ENCODE measurements around the gene TNKS2. TPM values are rescaled to one million over a fixed set of nuclear protein-coding genes. Genes with fewer than 3 reads are reported as not detected.

The TNKS2 gene
- total RNA-seq, 4 donors from 2014 or later = 42.8 to 48.4 (median 46.2) TPM

DNA sequence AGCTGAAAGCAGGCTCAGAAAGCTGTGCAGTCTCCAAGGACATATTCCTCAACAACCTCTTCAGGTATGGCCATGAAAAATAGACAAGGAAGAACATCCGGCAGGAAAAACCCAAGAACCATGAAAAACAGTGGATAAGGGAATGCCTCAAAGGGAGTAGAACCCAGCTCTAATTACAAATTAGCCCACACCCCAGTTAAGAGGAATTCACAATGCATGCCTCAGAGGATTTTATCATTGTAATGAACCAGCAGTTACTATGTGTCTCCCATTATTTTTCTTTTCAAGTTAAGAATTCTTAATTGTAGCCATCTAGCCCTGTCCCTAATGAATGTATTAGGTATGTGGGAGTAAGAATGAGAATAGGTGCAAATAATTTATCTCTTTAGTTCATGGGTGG, 19.7 kb upstream of the TNKS2 start:
- TF ChIP-seq, protein P1, sequence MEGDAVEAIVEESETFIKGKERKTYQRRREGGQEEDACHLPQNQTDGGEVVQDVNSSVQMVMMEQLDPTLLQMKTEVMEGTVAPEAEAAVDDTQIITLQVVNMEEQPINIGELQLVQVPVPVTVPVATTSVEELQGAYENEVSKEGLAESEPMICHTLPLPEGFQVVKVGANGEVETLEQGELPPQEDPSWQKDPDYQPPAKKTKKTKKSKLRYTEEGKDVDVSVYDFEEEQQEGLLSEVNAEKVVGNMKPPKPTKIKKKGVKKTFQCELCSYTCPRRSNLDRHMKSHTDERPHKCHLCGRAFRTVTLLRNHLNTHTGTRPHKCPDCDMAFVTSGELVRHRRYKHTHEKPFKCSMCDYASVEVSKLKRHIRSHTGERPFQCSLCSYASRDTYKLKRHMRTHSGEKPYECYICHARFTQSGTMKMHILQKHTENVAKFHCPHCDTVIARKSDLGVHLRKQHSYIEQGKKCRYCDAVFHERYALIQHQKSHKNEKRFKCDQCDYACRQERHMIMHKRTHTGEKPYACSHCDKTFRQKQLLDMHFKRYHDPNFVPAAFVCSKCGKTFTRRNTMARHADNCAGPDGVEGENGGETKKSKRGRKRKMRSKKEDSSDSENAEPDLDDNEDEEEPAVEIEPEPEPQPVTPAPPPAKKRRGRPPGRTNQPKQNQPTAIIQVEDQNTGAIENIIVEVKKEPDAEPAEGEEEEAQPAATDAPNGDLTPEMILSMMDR (IDR thresholded peaks at IDR 0.05; ENCODE audit: low read depth) = no peak

DNA sequence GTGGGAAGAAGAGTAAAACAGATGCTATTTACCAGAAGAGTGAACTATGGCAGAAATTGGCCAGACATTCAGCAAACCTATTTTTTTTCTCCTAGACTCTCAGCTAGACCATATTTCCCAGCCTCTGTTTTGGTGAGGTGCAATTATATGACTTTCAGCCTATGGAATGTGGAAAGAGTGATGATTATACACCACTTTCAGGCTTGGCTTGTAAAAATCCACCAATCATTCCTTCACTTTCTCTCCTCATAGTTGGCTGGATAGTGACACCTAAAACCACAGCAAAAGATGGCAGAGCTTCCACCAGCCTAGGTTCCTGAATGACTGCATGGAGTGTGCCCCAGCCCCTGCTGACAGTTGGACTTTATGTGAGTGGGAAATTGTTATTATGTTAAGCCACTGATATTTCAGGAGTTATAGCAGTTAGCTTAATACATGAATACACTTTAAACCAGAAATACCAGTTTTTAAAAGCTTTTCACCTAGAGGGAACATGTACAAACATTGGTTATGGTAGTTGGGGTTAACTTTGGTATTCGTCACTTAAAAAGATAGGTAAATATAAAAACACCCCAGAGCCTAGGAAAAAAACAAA, 19.1 kb upstream of the TNKS2 start:
- TF ChIP-seq, protein P1 (IDR thresholded peaks at IDR 0.05; ENCODE audit: low read depth) = no peak

DNA sequence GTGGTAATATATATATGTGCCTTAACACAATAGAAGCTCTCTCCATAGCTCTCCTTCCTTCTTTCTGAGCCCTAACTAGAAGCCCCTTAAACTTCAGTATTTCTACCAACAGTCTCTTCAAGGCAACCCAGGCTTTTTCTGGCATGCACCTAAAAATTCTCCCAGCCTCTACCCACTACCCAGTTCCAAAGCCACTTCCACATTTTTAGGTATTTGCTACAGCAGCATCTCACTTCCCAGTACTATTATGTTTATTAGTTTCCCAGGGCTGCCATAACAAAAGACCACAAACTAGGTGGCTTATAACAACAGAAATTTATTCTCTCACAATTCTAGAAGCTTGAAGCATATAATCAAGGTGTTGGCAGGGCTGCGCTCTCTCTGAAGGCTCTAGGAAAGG, 15.7 kb upstream of the TNKS2 start:
- TF ChIP-seq, protein P1 (IDR thresholded peaks at IDR 0.05; ENCODE audit: low read depth) = no peak

DNA sequence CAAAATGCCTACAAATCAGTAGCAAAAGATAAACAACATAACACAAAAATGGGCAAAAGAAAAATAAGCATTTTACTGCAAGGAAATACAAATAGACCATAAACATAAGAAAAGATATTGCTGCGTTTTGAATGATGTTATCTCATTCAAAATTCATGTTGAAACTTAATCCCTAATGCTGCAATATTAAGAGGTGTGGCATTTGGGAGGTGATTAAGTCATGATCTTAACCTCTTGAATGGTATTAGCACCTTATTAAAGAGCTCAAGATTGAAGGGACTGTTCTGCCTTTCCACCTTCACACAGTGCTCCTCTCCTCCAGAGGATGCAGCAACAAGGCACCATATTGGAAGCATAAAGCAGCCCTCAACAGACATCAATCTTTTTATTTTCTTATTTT, 12.4 kb upstream of the TNKS2 start:
- TF ChIP-seq, protein P1 (IDR thresholded peaks at IDR 0.05; ENCODE audit: low read depth) = no peak

DNA sequence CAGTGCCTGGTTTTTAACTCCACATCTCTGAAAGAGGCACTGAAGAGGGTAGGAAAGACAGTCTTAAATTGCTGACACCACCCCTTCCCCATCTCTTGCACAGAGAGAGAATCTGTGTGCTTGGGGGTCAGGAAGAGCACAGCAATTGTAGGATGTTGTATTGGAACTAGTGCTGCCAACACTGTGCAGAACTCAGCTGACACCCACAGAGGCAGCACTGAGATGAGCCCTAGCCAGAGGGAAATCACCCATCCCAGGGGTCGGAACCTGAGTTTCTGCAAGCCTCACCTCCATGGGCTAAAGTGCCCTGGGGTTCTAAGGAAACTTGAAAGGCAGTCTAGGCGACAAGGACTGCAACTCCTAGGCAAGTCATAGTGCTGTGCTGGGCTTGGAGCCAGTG, 11.0 kb upstream of the TNKS2 start:
- TF ChIP-seq, protein P1 (IDR thresholded peaks at IDR 0.05; ENCODE audit: low read depth) = no peak

DNA sequence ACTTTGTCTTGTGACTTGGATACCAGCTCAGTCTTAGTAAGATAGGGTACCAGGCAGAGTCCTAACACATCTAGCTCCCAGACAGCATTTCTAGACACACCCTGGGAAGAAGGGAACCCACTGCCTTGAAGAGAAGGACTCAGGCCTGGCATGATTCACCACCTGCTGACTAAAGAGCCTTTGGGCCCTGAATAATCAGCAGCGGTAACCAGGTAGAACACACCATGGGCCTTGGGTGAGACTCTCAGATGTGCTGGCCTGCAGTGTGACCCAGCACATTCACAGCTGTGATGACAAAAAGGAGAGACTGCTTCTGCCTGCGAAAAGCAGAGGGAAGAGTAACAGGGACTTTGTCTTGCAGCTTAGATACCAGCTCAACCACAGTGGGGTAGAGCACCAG, 10.4 kb upstream of the TNKS2 start:
- TF ChIP-seq, protein P1 (IDR thresholded peaks at IDR 0.05; ENCODE audit: low read depth) = no peak

DNA sequence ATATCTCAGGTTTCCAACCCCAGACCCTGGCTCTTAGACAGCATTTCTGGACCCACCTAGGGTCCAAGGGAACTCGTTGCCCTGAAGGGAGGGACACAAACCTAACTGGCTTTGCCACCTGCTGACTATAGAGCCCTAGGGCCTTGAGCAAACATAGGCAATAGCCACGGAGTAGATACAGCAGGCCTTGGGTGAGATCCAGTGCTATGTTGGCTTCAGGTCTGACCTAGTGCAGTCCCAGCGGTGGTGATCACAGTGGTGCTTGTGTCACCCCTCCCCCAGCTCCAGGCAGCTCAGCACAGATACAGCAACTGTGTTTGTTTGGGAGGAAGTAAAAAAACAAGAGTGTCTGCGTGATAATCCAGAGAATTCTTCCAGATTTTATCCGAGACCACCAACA, 9.7 kb upstream of the TNKS2 start:
- TF ChIP-seq, protein P1 (IDR thresholded peaks at IDR 0.05; ENCODE audit: low read depth) = no peak
